Stromal cell of bone marrow (primary cell): Measurements from ENCODE around the gene DR1.

Source experiments
- DNase-seq: peaks from one replicate; pipeline ENCODE4 v3.0.0-alpha.2; 2012; ENCODE audit warnings: low read depth

DR1 gene

GRCh38 chr1:93394514-93394913 is 48.8 kb downstream of the DR1 start:
- peak; percentile 7 for DNase-seq

- DNase-seq: no peak
Observed at GRCh38 chr1:93395195-93395594, 49.5 kb downstream of the DR1 start.

GRCh38 chr1:93399781-93400180 is 54.1 kb downstream of the DR1 start:
- DNase-seq: no peak

- DNase-seq: no peak
Observed at GRCh38 chr1:93408203-93408602, 62.5 kb downstream of the DR1 start.

- DNase-seq: no peak
Observed at GRCh38 chr1:93411000-93411399, 65.3 kb downstream of the DR1 start.

GRCh38 chr1:93414749-93415148 is 69.0 kb downstream of the DR1 start:
- DNase-seq: no peak

GRCh38 chr1:93415296-93415695 is 69.6 kb downstream of the DR1 start:
- no peak for DNase-seq

GRCh38 chr1:93416183-93416582 is 70.5 kb downstream of the DR1 start:
- no peak for DNase-seq
